ENCODE results near the gene WDR36. TPM values are rescaled to one million over a fixed set of nuclear protein-coding genes. Genes with fewer than 3 reads are reported as not detected.

The WDR36 gene
- polyA plus RNA-seq, 3 donors, result 7.2 to 8.7 (median 8.2) TPM

DNA sequence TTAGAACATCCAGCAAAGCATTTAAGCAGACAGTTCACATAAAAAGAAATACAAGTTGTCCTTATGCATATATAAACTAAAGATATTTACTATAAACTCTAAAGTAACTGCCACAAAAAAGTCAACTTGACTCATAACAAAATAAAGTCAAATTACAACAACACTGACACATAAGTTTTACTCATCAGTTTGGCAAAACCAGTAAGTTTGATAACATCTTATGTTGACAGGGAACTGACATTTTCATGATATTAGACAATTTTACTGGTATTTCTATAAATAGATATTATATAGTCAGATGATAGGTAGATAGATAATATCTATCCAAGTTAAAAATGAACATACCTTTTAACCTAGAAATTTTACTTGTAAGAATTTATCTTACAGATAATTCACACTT lies 30.5 kb upstream of the WDR36 start:
- Histone ChIP-seq H3K9ac (ENCODE audit: insufficient read depth, low read length, poor library complexity, severe bottlenecking) (no peak overlapping the region), H3K4me2 (replicated peaks; ENCODE audit: extremely low read depth, low read length, poor library complexity, severe bottlenecking) (no peak overlapping the region), H2AFZ (ENCODE audit: insufficient read depth, low read depth, low read length, poor library complexity, severe bottlenecking) (no peak overlapping the region), H3K79me2 (ENCODE audit: insufficient read depth, low read length) (no peaks in the 10 kb centered on the region), H3K27me3 (ENCODE audit: control insufficient read depth in 2 of 2, insufficient read depth in 2 of 2, low read length in 2 of 2) (peaks cover 10 to 14% of the 10 kb centered on the region in 2 donors), H3K36me3 (replicated peaks in 1 of 2; ENCODE audit: control insufficient read depth in 1 of 2, insufficient read depth in 2 of 2, low read length in 2 of 2) (no peaks in the 10 kb centered on the region), H3K9me3 (replicated peaks in 1 of 2; ENCODE audit: control insufficient read depth in 1 of 2, insufficient read depth in 1 of 2, low read length in 2 of 2) (peaks cover 0 to 3% of the 10 kb centered on the region in 2 donors), H3K27ac (ENCODE audit: low read depth in 1 of 2, low read length in 2 of 2) (no peak overlapping the region), H4K20me1 (ENCODE audit: insufficient read depth, low read length) (no peaks in the 10 kb centered on the region), H3K4me1 (ENCODE audit: control insufficient read depth in 1 of 2, insufficient read depth in 2 of 2, low read length in 2 of 2) (no peaks in the 10 kb centered on the region), H3K4me3 (replicated peaks in 1 of 3; ENCODE audit: low read depth in 2 of 3, low read length in 3 of 3) (no peak overlapping the region)
- TF ChIP-seq, protein P1, sequence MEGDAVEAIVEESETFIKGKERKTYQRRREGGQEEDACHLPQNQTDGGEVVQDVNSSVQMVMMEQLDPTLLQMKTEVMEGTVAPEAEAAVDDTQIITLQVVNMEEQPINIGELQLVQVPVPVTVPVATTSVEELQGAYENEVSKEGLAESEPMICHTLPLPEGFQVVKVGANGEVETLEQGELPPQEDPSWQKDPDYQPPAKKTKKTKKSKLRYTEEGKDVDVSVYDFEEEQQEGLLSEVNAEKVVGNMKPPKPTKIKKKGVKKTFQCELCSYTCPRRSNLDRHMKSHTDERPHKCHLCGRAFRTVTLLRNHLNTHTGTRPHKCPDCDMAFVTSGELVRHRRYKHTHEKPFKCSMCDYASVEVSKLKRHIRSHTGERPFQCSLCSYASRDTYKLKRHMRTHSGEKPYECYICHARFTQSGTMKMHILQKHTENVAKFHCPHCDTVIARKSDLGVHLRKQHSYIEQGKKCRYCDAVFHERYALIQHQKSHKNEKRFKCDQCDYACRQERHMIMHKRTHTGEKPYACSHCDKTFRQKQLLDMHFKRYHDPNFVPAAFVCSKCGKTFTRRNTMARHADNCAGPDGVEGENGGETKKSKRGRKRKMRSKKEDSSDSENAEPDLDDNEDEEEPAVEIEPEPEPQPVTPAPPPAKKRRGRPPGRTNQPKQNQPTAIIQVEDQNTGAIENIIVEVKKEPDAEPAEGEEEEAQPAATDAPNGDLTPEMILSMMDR (IDR thresholded peaks at IDR 0.05), result no peak
- no peak for DNase-seq
- Mint-ChIP-seq H3K36me3 (no peaks in the 10 kb centered on the region), H3K27ac (no peak overlapping the region), H3K4me1 (no peaks in the 10 kb centered on the region), H3K9me3 (peaks cover 0 to 5% (median 2%) of the 10 kb centered on the region in 7 donors), H3K4me3 (no peak overlapping the region), H3K27me3 (ENCODE audit: low read depth in 3 of 3) (peaks cover 2 to 25% (median 5%) of the 10 kb centered on the region in 3 donors)
- intact Hi-C loops (cut with micrococcal nuclease), result no loop called here

DNA sequence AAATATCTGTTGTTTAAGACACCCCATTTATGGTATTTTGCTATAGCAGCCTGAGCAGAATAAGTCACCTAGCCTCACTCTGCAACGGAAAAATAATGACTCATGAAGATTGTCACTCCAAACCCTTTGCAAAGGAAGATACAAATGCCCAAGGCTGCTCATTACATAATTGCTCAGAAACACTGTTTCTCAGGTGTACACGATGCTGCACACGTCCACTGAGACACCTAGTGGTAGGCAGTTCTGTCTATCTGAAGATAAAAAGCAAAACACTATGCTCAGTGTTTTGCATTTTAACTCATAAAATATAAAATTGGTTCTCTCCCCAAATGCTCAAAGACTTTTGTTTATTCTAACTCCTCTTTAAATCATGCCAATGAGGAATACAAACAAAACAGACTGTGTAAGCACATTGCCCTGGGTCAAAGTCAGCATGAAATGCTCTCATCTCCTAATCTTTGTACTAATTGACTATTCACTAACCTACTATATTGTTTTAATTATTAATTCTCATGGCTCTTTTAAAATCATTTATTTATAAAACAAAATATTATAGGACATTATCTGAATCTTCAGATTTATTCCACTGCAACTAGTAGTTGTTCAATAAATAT lies 28.3 kb upstream of the WDR36 start:
- Mint-ChIP-seq H3K4me3 (no peak overlapping the region), H3K27me3 (ENCODE audit: low read depth in 3 of 3) (peaks cover 13 to 42% (median 14%) of the 10 kb centered on the region in 3 donors), H3K4me1 (no peaks in the 10 kb centered on the region), H3K9me3 (peaks cover 0 to 4% (median 1%) of the 10 kb centered on the region in 7 donors), H3K27ac (no peak overlapping the region), H3K36me3 (no peaks in the 10 kb centered on the region)
- H3K4me1 ChIP-seq (ENCODE audit: control insufficient read depth in 1 of 2, insufficient read depth in 2 of 2, low read length in 2 of 2), result no peaks in the 10 kb centered on the region
- no peaks in the 10 kb centered on the region for H3K79me2 ChIP-seq (ENCODE audit: insufficient read depth, low read length)
- H3K27me3 ChIP-seq (ENCODE audit: control insufficient read depth in 2 of 2, insufficient read depth in 2 of 2, low read length in 2 of 2), result peaks cover 29 to 35% of the 10 kb centered on the region in 2 donors
- H3K4me3 ChIP-seq (replicated peaks in 1 of 3; ENCODE audit: low read depth in 2 of 3, low read length in 3 of 3), result no peak overlapping the region
- H3K4me2 ChIP-seq (replicated peaks; ENCODE audit: extremely low read depth, low read length, poor library complexity, severe bottlenecking), result no peak overlapping the region
- WGBS (ENCODE audit: insufficient coverage), result no CpG with 5 or more reads among the region's 3 CpGs
- no peaks in the 10 kb centered on the region for H4K20me1 ChIP-seq (ENCODE audit: insufficient read depth, low read length)
- intact Hi-C loops (cut with micrococcal nuclease), result no loop called here
- no peak overlapping the region for H3K9ac ChIP-seq (ENCODE audit: insufficient read depth, low read length, poor library complexity, severe bottlenecking)
- no peak overlapping the region for H3K27ac ChIP-seq (ENCODE audit: low read depth in 1 of 2, low read length in 2 of 2)
- no peaks in the 10 kb centered on the region for H3K36me3 ChIP-seq (replicated peaks in 1 of 2; ENCODE audit: control insufficient read depth in 1 of 2, insufficient read depth in 2 of 2, low read length in 2 of 2)
- peaks cover 0 to 3% of the 10 kb centered on the region in 2 donors for H3K9me3 ChIP-seq (replicated peaks in 1 of 2; ENCODE audit: control insufficient read depth in 1 of 2, insufficient read depth in 1 of 2, low read length in 2 of 2)
- no peak overlapping the region for H2AFZ ChIP-seq (ENCODE audit: insufficient read depth, low read depth, low read length, poor library complexity, severe bottlenecking)
- TF ChIP-seq, protein P1 (IDR thresholded peaks at IDR 0.05), result no peak
- no peak for DNase-seq

Measured in CD14-positive monocyte (primary cell).